Esophagus squamous epithelium (tissue), 4 donors: ENCODE measurements around the gene CIAO2A.

Experiments used
- POLR2A ChIP-seq, 4 donors: fragments of 450-650 bp; IDR thresholded peaks; one replicate each; pipeline ENCODE4 v1.6.1; 2017; ENCODE audit warnings: antibody characterized with exemption in 4 of 4, mild to moderate bottlenecking in 4 of 4, moderate library complexity in 3 of 4
- TF ChIP-seq, protein P1 (sequence below), 6 experiments: fragments of 450-650 bp in 4 of 6; fragments of 200-600 bp in 2 of 6; sonication (generic) in 2 of 6; IDR thresholded peaks; one replicate each; pipeline ENCODE4 v1.5.1; 2016 to 2019; ENCODE audit warnings: antibody characterized with exemption in 6 of 6, mild to moderate bottlenecking in 4 of 6, moderate library complexity in 4 of 6

DNA sequence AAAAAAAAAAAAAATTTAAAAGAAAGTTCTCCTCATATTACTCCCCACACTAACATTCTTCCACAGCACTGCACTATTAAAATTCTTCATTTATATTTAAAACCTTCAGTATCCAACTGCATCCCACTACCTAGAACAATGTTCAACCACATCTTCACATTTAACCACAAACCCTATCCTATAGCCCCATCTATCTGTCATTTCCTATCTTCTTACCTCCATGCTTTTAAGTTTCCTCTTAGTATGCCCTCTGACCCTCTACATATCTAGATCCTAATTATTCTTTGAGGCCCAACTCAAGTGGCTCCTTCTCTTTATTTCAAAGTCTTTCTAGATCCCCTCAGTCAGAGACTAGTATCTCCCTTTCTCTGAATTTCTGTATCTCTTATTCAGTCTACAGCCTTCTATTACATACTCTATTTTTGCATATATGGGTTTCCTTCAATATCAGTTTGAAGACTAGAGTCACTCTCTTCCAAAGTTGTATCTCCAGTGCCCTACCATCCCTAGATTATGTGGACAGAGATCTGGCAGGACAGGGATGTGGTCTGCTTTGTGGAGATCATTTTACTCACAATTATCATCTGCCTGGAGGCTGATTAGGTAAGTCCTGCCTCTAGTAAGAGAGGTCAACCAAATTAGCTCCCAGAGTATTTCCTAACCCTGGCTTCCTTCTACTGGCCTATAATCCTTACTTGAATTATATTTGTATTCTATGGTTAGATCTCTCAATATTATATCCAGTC lies 1.4 kb downstream of the CIAO2A start:
- TF ChIP-seq, protein P1, sequence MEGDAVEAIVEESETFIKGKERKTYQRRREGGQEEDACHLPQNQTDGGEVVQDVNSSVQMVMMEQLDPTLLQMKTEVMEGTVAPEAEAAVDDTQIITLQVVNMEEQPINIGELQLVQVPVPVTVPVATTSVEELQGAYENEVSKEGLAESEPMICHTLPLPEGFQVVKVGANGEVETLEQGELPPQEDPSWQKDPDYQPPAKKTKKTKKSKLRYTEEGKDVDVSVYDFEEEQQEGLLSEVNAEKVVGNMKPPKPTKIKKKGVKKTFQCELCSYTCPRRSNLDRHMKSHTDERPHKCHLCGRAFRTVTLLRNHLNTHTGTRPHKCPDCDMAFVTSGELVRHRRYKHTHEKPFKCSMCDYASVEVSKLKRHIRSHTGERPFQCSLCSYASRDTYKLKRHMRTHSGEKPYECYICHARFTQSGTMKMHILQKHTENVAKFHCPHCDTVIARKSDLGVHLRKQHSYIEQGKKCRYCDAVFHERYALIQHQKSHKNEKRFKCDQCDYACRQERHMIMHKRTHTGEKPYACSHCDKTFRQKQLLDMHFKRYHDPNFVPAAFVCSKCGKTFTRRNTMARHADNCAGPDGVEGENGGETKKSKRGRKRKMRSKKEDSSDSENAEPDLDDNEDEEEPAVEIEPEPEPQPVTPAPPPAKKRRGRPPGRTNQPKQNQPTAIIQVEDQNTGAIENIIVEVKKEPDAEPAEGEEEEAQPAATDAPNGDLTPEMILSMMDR (IDR thresholded peaks at IDR 0.05), result peak in 1 of 6 experiments; percentile 22
- no peak for TF ChIP-seq POLR2A (IDR thresholded peaks at IDR 0.05)
